Endometrial microvascular endothelial cells (primary cell): ENCODE measurements around the gene SAMD4B. TPM values are rescaled to one million over a fixed set of nuclear protein-coding genes. Genes with fewer than 3 reads are reported as not detected.

Experiments used
- in situ Hi-C: cut with HindIII; loops from 2 replicates; pipeline ENCODE4 v1.10.0; 2017; ENCODE audit warnings: low sequenced_read_pairs, low pct_unique_long_range_greater_than_20kb; ENCODE audit errors: inconsistent ontology term
- total RNA-seq: library from RNA; depleted of rRNA; stranded (reverse); fragments of >200 nt; gene quantifications from one replicate; pipeline ENCODE4 v1.2.3, GENCODE V29; 2015; ENCODE audit errors: inconsistent ontology term

SAMD4B gene
- total RNA-seq, 1 donor from 2014 or later: 87.2 TPM

- in situ Hi-C loops: no loop called here
Measured at GRCh38 chr19:39382991-39383828, 41.0 kb downstream of the SAMD4B start.

- in situ Hi-C loops: no loop called here
Measured at GRCh38 chr19:39384839-39385568, 42.8 kb downstream of the SAMD4B start.

- in situ Hi-C loops: no loop called here
Measured at GRCh38 chr19:39385629-39386411, 43.6 kb downstream of the SAMD4B start.

- in situ Hi-C loops: no loop called here
Measured at GRCh38 chr19:39386557-39386956, 44.3 kb downstream of the SAMD4B start.

- in situ Hi-C loops: no loop called here
Measured at GRCh38 chr19:39388657-39389056, 46.4 kb downstream of the SAMD4B start.

- in situ Hi-C loops: no loop called here
Measured at GRCh38 chr19:39389631-39390414, 47.6 kb downstream of the SAMD4B start.

- in situ Hi-C loops: no loop called here
Measured at GRCh38 chr19:39390451-39390750, 48.2 kb downstream of the SAMD4B start.

- in situ Hi-C loops: no loop called here
Measured at GRCh38 chr19:39390751-39391437, 48.7 kb downstream of the SAMD4B start, which contains the start of the genes MED29 and PAF1. TSS of gene MED29 (plus strand) at chr19:39391378. CDS start at chr19:39391423, 45 bp downstream. TSS of gene PAF1 (minus strand) at chr19:39391106. CDS start at chr19:39390864, 242 bp downstream.

GRCh38 chr19:39397360-39398296 lies 55.4 kb downstream of the SAMD4B start:
- in situ Hi-C loops: no loop called here

GRCh38 chr19:39398297-39398864 lies 56.2 kb downstream of the SAMD4B start:
- in situ Hi-C loops: no loop called here

- in situ Hi-C loops: no loop called here
Measured at GRCh38 chr19:39399668-39400050, 57.4 kb downstream of the SAMD4B start.

GRCh38 chr19:39400061-39400460 lies 57.8 kb downstream of the SAMD4B start:
- in situ Hi-C loops: no loop called here

GRCh38 chr19:39401070-39401548 lies 58.9 kb downstream of the SAMD4B start:
- in situ Hi-C loops: no loop called here

- in situ Hi-C loops: no loop called here
Measured at GRCh38 chr19:39401549-39402345, 59.5 kb downstream of the SAMD4B start.

- in situ Hi-C loops: no loop called here
Measured at GRCh38 chr19:39402346-39403300, 60.4 kb downstream of the SAMD4B start.
